H1 (cell line): ENCODE measurements around the gene PLCB4. TPM values are rescaled to one million over a fixed set of nuclear protein-coding genes. Genes with fewer than 3 reads are reported as not detected.

ENCODE experiments used
- CTCF ChIA-PET: fragments of 300-600 bp; sonication (Branson Sonifier 250); formaldehyde crosslinking; loops from one replicate; lab custom pipeline; 2021; ENCODE audit not compliant: partially characterized antibody; lab: Charles Lee
- POLR2A ChIA-PET: fragments of 300-600 bp; sonication (Branson Sonifier 250); formaldehyde crosslinking; loops from one replicate; lab custom pipeline; 2021; ENCODE audit warnings: inconsistent platforms; ENCODE audit not compliant: partially characterized antibody; lab: Charles Lee
- DNase-seq, 2 experiments: peaks; one replicate each; pipeline versions ENCODE4 v3.0.0 to v3.0.0-alpha.2; 2010 to 2022; ENCODE audit warnings: low spot score in 2 of 2, low read depth in 1 of 2, mixed read lengths in 1 of 2
- FAIRE-seq: peaks from 2 replicates; lab custom pipeline; 2011; peaks lifted over from hg19 to GRCh38; lab: Jason Lieb, UNC
- H2AFZ ChIP-seq: 2 replicates; pipeline ENCODE4 v1.8.1; 2012; ENCODE audit warnings: low read length, inconsistent platforms
- H2AK5ac ChIP-seq: 2 replicates; pipeline ENCODE4 v1.6.1; 2013; ENCODE audit warnings: low read depth, low read length
- H2BK120ac ChIP-seq: replicated peaks from 2 replicates; pipeline ENCODE3; 2013; ENCODE audit warnings: low read depth, low read length, inconsistent platforms
- H2BK12ac ChIP-seq: 2 replicates; pipeline ENCODE4 v1.6.1; 2013; ENCODE audit warnings: low read depth, low read length
- H2BK15ac ChIP-seq: 2 replicates; pipeline ENCODE4 v1.6.1; 2013; ENCODE audit warnings: low read length
- H2BK20ac ChIP-seq: 2 replicates; pipeline ENCODE4 v1.6.1; 2013; ENCODE audit warnings: low read length
- H2BK5ac ChIP-seq: 2 replicates; pipeline ENCODE4 v1.6.1; 2013; ENCODE audit warnings: low read depth, low read length
- H3K14ac ChIP-seq: 2 replicates; pipeline ENCODE4 v1.6.1; 2013; ENCODE audit warnings: inconsistent platforms; ENCODE audit not compliant: insufficient read length
- H3K18ac ChIP-seq: 2 replicates; pipeline ENCODE4 v1.6.1; 2013; ENCODE audit warnings: low read length; ENCODE audit errors: extremely low read depth
- H3K23ac ChIP-seq: 2 replicates; pipeline ENCODE4 v1.6.1; 2013; ENCODE audit warnings: inconsistent platforms; ENCODE audit not compliant: insufficient read length
- H3K23me2 ChIP-seq: 2 replicates; pipeline ENCODE4 v1.6.1; 2013; ENCODE audit warnings: low read depth, low read length
- H3K27ac ChIP-seq: 2 replicates; pipeline ENCODE4 v1.6.1; 2011; ENCODE audit warnings: low read depth, low read length, inconsistent platforms
- H3K27me3 ChIP-seq, 4 experiments: replicated peaks in 1 of 4; 1 replicate in 1 of 4; 2 replicates in 3 of 4; pipeline versions ENCODE4 v1.6.1 to v1.8.1; 2011 to 2013; ENCODE audit warnings: low read length in 3 of 4, mild to moderate bottlenecking in 3 of 4, inconsistent platforms in 2 of 4, mixed read lengths in 2 of 4, moderate library complexity in 1 of 4; ENCODE audit not compliant: control insufficient read depth in 3 of 4, insufficient read depth in 3 of 4; ENCODE audit errors: extremely low read depth in 1 of 4
- H3K36me3 ChIP-seq, 4 experiments: 2 replicates each; pipeline versions ENCODE4 v1.6.1 to v1.8.1; 2011 to 2013; ENCODE audit warnings: mild to moderate bottlenecking in 4 of 4, low read length in 3 of 4, moderate library complexity in 2 of 4, control low read depth in 1 of 4, inconsistent platforms in 1 of 4; ENCODE audit not compliant: insufficient read depth in 4 of 4, control insufficient read depth in 2 of 4
- H3K4ac ChIP-seq: replicated peaks from 2 replicates; pipeline ENCODE3; 2013; ENCODE audit warnings: low read length, low read depth, mixed read lengths, inconsistent platforms; ENCODE audit not compliant: insufficient read length
- H3K4me1 ChIP-seq, 4 experiments: replicated peaks in 1 of 4; 1 replicate in 1 of 4; 2 replicates in 3 of 4; pipeline versions ENCODE4 v1.6.1 to v1.8.1; 2011 to 2013; ENCODE audit warnings: low read length in 3 of 4, inconsistent platforms in 2 of 4, mixed read lengths in 1 of 4; ENCODE audit not compliant: insufficient read depth in 4 of 4, control insufficient read depth in 3 of 4
- H3K4me2 ChIP-seq, 2 experiments: 2 replicates each; pipeline versions ENCODE4 v1.6.1 to v1.8.1; 2011 to 2013; ENCODE audit warnings: low read depth in 2 of 2, low read length in 2 of 2, control low read depth in 1 of 2, inconsistent platforms in 1 of 2, mild to moderate bottlenecking in 1 of 2; ENCODE audit not compliant: insufficient read depth in 1 of 2
- H3K4me3 ChIP-seq, 4 experiments: fragments of 200-600, 300-600 bp in 1 of 4; sonication (generic), shearing (Covaris generic), sonication (Bioruptor Twin) in 1 of 4; 2 replicates each; pipeline versions ENCODE4 v1.5.1 to v1.8.1; 2011 to 2016; ENCODE audit warnings: low read length in 4 of 4, low read depth in 3 of 4, control low read depth in 2 of 4, inconsistent platforms in 2 of 4, mild to moderate bottlenecking in 2 of 4, mixed read lengths in 1 of 4, moderate library complexity in 1 of 4; ENCODE audit not compliant: insufficient read depth in 2 of 4; ENCODE audit errors: extremely low read depth in 1 of 4
- H3K56ac ChIP-seq: replicated peaks from 2 replicates; pipeline ENCODE3; 2013; ENCODE audit warnings: low read depth, mild to moderate bottlenecking, mixed read lengths, low read length, inconsistent platforms; ENCODE audit not compliant: insufficient read length
- H3K79me1 ChIP-seq: 2 replicates; pipeline ENCODE4 v1.6.1; 2013; ENCODE audit warnings: low read depth, low read length, control low read depth
- H3K79me2 ChIP-seq, 2 experiments: 2 replicates each; pipeline versions ENCODE4 v1.6.1 to v1.8.1; 2012 to 2013; ENCODE audit warnings: low read length in 2 of 2, mild to moderate bottlenecking in 2 of 2, inconsistent platforms in 1 of 2; ENCODE audit not compliant: insufficient read depth in 2 of 2, control insufficient read depth in 1 of 2
- H3K9ac ChIP-seq, 4 experiments: replicated peaks in 1 of 4; 1 replicate in 1 of 4; 2 replicates in 3 of 4; pipeline versions ENCODE4 v1.6.1 to v1.8.1; 2011 to 2013; ENCODE audit warnings: low read depth in 3 of 4, low read length in 3 of 4, control low read depth in 2 of 4, mild to moderate bottlenecking in 2 of 4, moderate library complexity in 2 of 4, inconsistent platforms in 1 of 4; ENCODE audit errors: extremely low read depth in 1 of 4
- H3K9me3 ChIP-seq, 2 experiments: 2 replicates each; pipeline versions ENCODE4 v1.6.1 to v1.8.1; 2012 to 2013; ENCODE audit warnings: mild to moderate bottlenecking in 2 of 2, moderate library complexity in 2 of 2, control low read depth in 1 of 2, inconsistent platforms in 1 of 2, low read depth in 1 of 2, low read length in 1 of 2, mixed read lengths in 1 of 2; ENCODE audit not compliant: insufficient read depth in 2 of 2
- H4K20me1 ChIP-seq, 2 experiments: replicated peaks in 1 of 2; 2 replicates each; pipeline versions ENCODE3 to v1.8.1; 2011 to 2013; ENCODE audit warnings: inconsistent platforms in 2 of 2, low read length in 2 of 2, mild to moderate bottlenecking in 1 of 2; ENCODE audit not compliant: insufficient read depth in 2 of 2, control insufficient read depth in 1 of 2
- H4K5ac ChIP-seq: 2 replicates; pipeline ENCODE4 v1.6.1; 2013; ENCODE audit warnings: low read length, low read depth, mixed read lengths, inconsistent platforms; ENCODE audit not compliant: insufficient read length
- H4K8ac ChIP-seq: 2 replicates; pipeline ENCODE4 v1.8.0; 2013; ENCODE audit warnings: mild to moderate bottlenecking, moderate library complexity, low read length, inconsistent platforms; ENCODE audit not compliant: insufficient read depth; ENCODE audit errors: extremely low read depth
- H4K91ac ChIP-seq: replicated peaks from 2 replicates; pipeline ENCODE3; 2013; ENCODE audit warnings: low read length, mixed read lengths, inconsistent platforms; ENCODE audit not compliant: insufficient read length
- CEBPB ChIP-seq: IDR thresholded peaks from 2 replicates; pipeline ENCODE4 v1.6.1; 2012; ENCODE audit warnings: low read depth, low read length
- EGR1 ChIP-seq: IDR thresholded peaks from 2 replicates; pipeline ENCODE4 v1.6.1; 2011; ENCODE audit warnings: low read depth, low read length, borderline replicate concordance
- GTF2F1 ChIP-seq: IDR thresholded peaks from 2 replicates; pipeline ENCODE4 v1.6.1; 2012; ENCODE audit warnings: low read depth, low read length, improper control_type of control experiment, borderline replicate concordance
- JUND ChIP-seq: IDR thresholded peaks from 2 replicates; pipeline ENCODE4 v1.6.1; 2011; ENCODE audit warnings: mild to moderate bottlenecking, improper control_type of control experiment, low read length
- RAD21 ChIP-seq, 2 experiments: IDR thresholded peaks in 1 of 2; conservative IDR thresholded peaks in 1 of 2; 2 replicates each; pipeline ENCODE4 v1.6.1; 2011; ENCODE audit warnings: low read depth in 2 of 2, low read length in 2 of 2, improper control_type of control experiment in 1 of 2, inconsistent platforms in 1 of 2, mild to moderate bottlenecking in 1 of 2, moderate library complexity in 1 of 2
- RFX5 ChIP-seq: IDR thresholded peaks from 2 replicates; pipeline ENCODE4 v1.6.1; 2011; ENCODE audit warnings: low read depth, low read length, improper control_type of control experiment, borderline replicate concordance
- SIRT6 ChIP-seq: IDR thresholded peaks from one replicate; pipeline ENCODE4 v1.7.1; 2012; ENCODE audit warnings: low read length, inconsistent platforms
- TAF1 ChIP-seq: IDR thresholded peaks from 2 replicates; pipeline ENCODE4 v1.6.1; 2011; ENCODE audit warnings: mild to moderate bottlenecking, low read depth, low read length
- TCF12 ChIP-seq: IDR thresholded peaks from 2 replicates; pipeline ENCODE4 v1.6.1; 2011; ENCODE audit warnings: low read depth, mild to moderate bottlenecking, low read length
- TEAD4 ChIP-seq: IDR thresholded peaks from 2 replicates; pipeline ENCODE4 v1.6.1; 2012; ENCODE audit warnings: low read depth, low read length, inconsistent platforms, mixed read lengths
- WGBS, 2 experiments: shearing (Covaris generic) in 1 of 2; methylation state at CpG; one replicate each; pipeline versions ENCODE4 v1.1.6 to v1.1.7; 2013 to 2015; ENCODE audit warnings: low lambda C conversion rate in 2 of 2, mixed read lengths in 2 of 2, inconsistent platforms in 1 of 2, low coverage in 1 of 2, missing lambda C conversion rate in 1 of 2; ENCODE audit not compliant: insufficient replicate concordance in 2 of 2, insufficient coverage in 1 of 2, insufficient read length in 1 of 2; ENCODE audit errors: extremely low coverage in 1 of 2, missing lambda C conversion rate in 1 of 2; 5-methylcytosine and 5-hydroxymethylcytosine counted together
- polyA plus RNA-seq, 7 experiments: library from polyadenylated mRNA; depleted of rRNA in 3 of 7; stranded (reverse) in 5 of 7; unstranded in 2 of 7; fragments of >200 nt in 5 of 7; fragments of 200-250 nt in 2 of 7; gene quantifications; 1 replicate in 5 of 7; 2 replicates in 1 of 7; 4 replicates in 1 of 7; pipeline versions ENCODE4 v1.2.1 to v1.2.3, GENCODE V29; 2011 to 2013; ENCODE audit warnings: missing spikeins in 2 of 7, mixed read lengths in 2 of 7
- total RNA-seq: library from RNA; stranded (reverse); fragmentation: NEBNext Ultra II Directional; extraction: Animal tissue kit (Norgen Biotek cat#: 25700); gene quantifications from 2 replicates; pipeline ENCODE4 v1.2.1, GENCODE V29; 2021
- TF ChIP-seq, protein P1 (sequence below), 3 experiments: IDR thresholded peaks; 1 replicate in 2 of 3; 2 replicates in 1 of 3; pipeline versions ENCODE4 v1.5.1 to v1.6.1; 2011; ENCODE audit warnings: low read length in 3 of 3, mild to moderate bottlenecking in 3 of 3, inconsistent platforms in 2 of 3, low read depth in 1 of 3, moderate library complexity in 1 of 3; ENCODE audit not compliant: insufficient read depth in 1 of 3; ENCODE audit errors: control extremely low read depth in 1 of 3
- TF ChIP-seq, protein P2 (sequence below): IDR thresholded peaks from 2 replicates; pipeline ENCODE4 v1.6.1; 2012; ENCODE audit warnings: inconsistent platforms

PLCB4 gene
- total and polyA plus RNA-seq, 2 of the 8 experiments (the other 6 are each of a cell fraction or from before 2014, with no cell fraction given), result 3.2 to 14.1 TPM

- no peak overlapping the region for H4K91ac ChIP-seq
- H3K79me2 ChIP-seq, result no peaks in the 10 kb centered on the region
- no peaks in the 10 kb centered on the region for H4K20me1 ChIP-seq
- peaks cover 3 to 7% (median 7%) of the 10 kb centered on the region in 4 experiments; a peak in 6 of 7 replicates for H3K4me1 ChIP-seq
- H3K4me3 ChIP-seq, result no peak overlapping the region
- no peak overlapping the region for H3K18ac ChIP-seq
- FAIRE-seq (no peak), DNase-seq (no peak)
- H4K8ac ChIP-seq, result no peak overlapping the region
- no peak overlapping the region for H2BK5ac ChIP-seq
- no peak overlapping the region for H3K14ac ChIP-seq
- H3K9me3 ChIP-seq, result no peaks in the 10 kb centered on the region
- no peak overlapping the region for H3K23ac ChIP-seq
- no peak overlapping the region for H2BK15ac ChIP-seq
- no peak overlapping the region for H2AFZ ChIP-seq
- H2BK120ac ChIP-seq, result no peak overlapping the region
- POLR2A ChIA-PET, result no interaction called here
- H3K23me2 ChIP-seq, result no peaks in the 10 kb centered on the region
- no peak overlapping the region for H2BK20ac ChIP-seq
- no peak overlapping the region for H3K27ac ChIP-seq
- no peak overlapping the region for H3K4ac ChIP-seq
- WGBS, 2 experiments, result 96% methylated on average over 4 of the region's 4 CpGs; no CpG with 5 or more reads in 1 of the 2 experiments
- H3K79me1 ChIP-seq, result no peaks in the 10 kb centered on the region
- no peak overlapping the region for H3K9ac ChIP-seq
- no peaks in the 10 kb centered on the region for H3K27me3 ChIP-seq
- H2AK5ac ChIP-seq, result no peak overlapping the region
- no peak overlapping the region for H3K4me2 ChIP-seq
- CTCF ChIA-PET, result interaction anchor here (3.3 kb wide), 1 partner anchor 8 kb away, joined by 14 read pairs; no protein-coding TSS in a partner anchor
- H4K5ac ChIP-seq, result no peak overlapping the region
- no peak overlapping the region for H2BK12ac ChIP-seq
- H3K56ac ChIP-seq, result no peak overlapping the region
- no peaks in the 10 kb centered on the region for H3K36me3 ChIP-seq
- no peak for TF ChIP-seq EGR1
- TF ChIP-seq TAF1, result no peak
- TF ChIP-seq TEAD4, result no peak
- no peak for TF ChIP-seq RFX5
- TF ChIP-seq RAD21 (IDR thresholded peaks at IDR 0.05 in 1 of 2, conservative IDR thresholded peaks at IDR 0.05 in 1 of 2; ENCODE audit: low read depth in 2 of 2, low read length in 2 of 2), result no peak
- TF ChIP-seq JUND, result no peak
- TF ChIP-seq GTF2F1, result no peak
- no peak for TF ChIP-seq TCF12
- TF ChIP-seq, protein P1, sequence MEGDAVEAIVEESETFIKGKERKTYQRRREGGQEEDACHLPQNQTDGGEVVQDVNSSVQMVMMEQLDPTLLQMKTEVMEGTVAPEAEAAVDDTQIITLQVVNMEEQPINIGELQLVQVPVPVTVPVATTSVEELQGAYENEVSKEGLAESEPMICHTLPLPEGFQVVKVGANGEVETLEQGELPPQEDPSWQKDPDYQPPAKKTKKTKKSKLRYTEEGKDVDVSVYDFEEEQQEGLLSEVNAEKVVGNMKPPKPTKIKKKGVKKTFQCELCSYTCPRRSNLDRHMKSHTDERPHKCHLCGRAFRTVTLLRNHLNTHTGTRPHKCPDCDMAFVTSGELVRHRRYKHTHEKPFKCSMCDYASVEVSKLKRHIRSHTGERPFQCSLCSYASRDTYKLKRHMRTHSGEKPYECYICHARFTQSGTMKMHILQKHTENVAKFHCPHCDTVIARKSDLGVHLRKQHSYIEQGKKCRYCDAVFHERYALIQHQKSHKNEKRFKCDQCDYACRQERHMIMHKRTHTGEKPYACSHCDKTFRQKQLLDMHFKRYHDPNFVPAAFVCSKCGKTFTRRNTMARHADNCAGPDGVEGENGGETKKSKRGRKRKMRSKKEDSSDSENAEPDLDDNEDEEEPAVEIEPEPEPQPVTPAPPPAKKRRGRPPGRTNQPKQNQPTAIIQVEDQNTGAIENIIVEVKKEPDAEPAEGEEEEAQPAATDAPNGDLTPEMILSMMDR (IDR thresholded peaks at IDR 0.05; ENCODE audit: control extremely low read depth in 1 of 3, insufficient read depth in 1 of 3, low read depth in 1 of 3, low read length in 3 of 3), result no peak
- TF ChIP-seq, protein P2, sequence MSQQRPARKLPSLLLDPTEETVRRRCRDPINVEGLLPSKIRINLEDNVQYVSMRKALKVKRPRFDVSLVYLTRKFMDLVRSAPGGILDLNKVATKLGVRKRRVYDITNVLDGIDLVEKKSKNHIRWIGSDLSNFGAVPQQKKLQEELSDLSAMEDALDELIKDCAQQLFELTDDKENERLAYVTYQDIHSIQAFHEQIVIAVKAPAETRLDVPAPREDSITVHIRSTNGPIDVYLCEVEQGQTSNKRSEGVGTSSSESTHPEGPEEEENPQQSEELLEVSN, result no peak
- TF ChIP-seq SIRT6, result no peak
- TF ChIP-seq CEBPB, result no peak
These were observed 154.4 kb downstream of the PLCB4 start for GRCh38 chr20:9223296-9223695.
